Measurements from ENCODE around the gene NUB1. TPM values are rescaled to one million over a fixed set of nuclear protein-coding genes. Genes with fewer than 3 reads are reported as not detected.

NUB1 gene
- total RNA-seq, 1 donor from 2014 or later = 47.5 TPM

DNA sequence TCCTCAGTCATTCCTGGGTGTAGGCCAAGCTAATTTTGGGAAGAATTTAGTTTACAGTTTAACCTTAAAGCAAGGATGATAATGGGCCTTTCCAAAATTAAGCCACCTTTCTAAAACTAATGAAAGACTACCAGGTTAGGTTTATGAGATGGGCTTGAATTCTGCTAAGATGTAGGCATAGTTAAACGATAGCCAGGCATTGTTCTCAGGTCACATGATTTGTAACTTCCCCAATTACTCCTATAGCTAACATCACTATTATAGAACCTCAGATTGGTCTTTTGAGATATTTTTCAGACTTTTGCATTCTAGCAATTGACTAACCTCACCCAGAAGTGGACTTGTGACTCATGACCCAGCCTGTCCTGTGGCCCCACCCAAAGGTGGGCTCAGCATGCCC lies 7.0 kb upstream of the NUB1 start:
- no peaks in the 10 kb centered on the region for H3K27me3 Mint-ChIP-seq
- H3K36me3 Mint-ChIP-seq (ENCODE audit: low read depth) = no peaks in the 10 kb centered on the region
- no peak overlapping the region for H3K27ac Mint-ChIP-seq
- intact Hi-C loops (cut with micrococcal nuclease) = no loop called here
- DNase-seq = no peak
- ChIA-PET POLR2A (no interaction called here), CTCF (interaction anchor here (1.1 to 1.8 kb wide), 2 partner anchors 20 to 34 kb away, joined by 3 to 7 read pairs; no protein-coding TSS in a partner anchor)
- peaks cover 2% of the 10 kb centered on the region for H3K9me3 Mint-ChIP-seq
- ATAC-seq (ENCODE audit: low read depth) = no peak
- H3K4me1 Mint-ChIP-seq = peaks cover 21% of the 10 kb centered on the region
- H3K4me3 Mint-ChIP-seq = no peak overlapping the region
- no peak for TF ChIP-seq CTCF (IDR thresholded peaks at IDR 0.05)

- CTCF ChIA-PET = interaction anchor here (1.3 kb wide), 1 partner anchor 21 kb away, joined by 6 read pairs; no protein-coding TSS in a partner anchor
- ATAC-seq (ENCODE audit: low read depth) (no peak), DNase-seq (no peak)
- Mint-ChIP-seq H3K4me3 (peak overlapping the region; percentile 1), H3K36me3 (ENCODE audit: low read depth) (no peaks in the 10 kb centered on the region), H3K9me3 (peaks cover 2% of the 10 kb centered on the region), H3K4me1 (peaks cover 33% of the 10 kb centered on the region), H3K27ac (peak overlapping the region; percentile 22), H3K27me3 (no peaks in the 10 kb centered on the region)
- no peak for TF ChIP-seq CTCF (IDR thresholded peaks at IDR 0.05)
- POLR2A ChIA-PET = no interaction called here
- intact Hi-C loops (cut with micrococcal nuclease) = loop anchor here (2.0 kb wide), 1 partner anchor 15 kb away; no protein-coding TSS in a partner anchor
Observed at GRCh38 chr7:151336027-151336708, 5.4 kb upstream of the NUB1 start.

GRCh38 chr7:151337346-151337745 lies 4.3 kb upstream of the NUB1 start:
- ChIA-PET POLR2A (interaction anchor here (0.8 kb wide), 1 partner anchor 13 kb away, joined by 3 read pairs; no protein-coding TSS in a partner anchor), CTCF (interaction anchor here (4.9 kb wide), 1 partner anchor 13 kb away, joined by 27 read pairs; no protein-coding TSS in a partner anchor)
- intact Hi-C loops (cut with micrococcal nuclease) = loop anchor here (2.0 kb wide), 1 partner anchor 13 kb away; no protein-coding TSS in a partner anchor
- no peak for DNase-seq
- Mint-ChIP-seq H3K27ac (no peak overlapping the region), H3K9me3 (peaks cover 2% of the 10 kb centered on the region), H3K27me3 (no peaks in the 10 kb centered on the region), H3K4me3 (no peak overlapping the region), H3K36me3 (ENCODE audit: low read depth) (peaks cover 2% of the 10 kb centered on the region), H3K4me1 (peaks cover 34% of the 10 kb centered on the region)
- TF ChIP-seq CTCF (IDR thresholded peaks at IDR 0.05) = no peak
- ATAC-seq (ENCODE audit: low read depth) = no peak

GRCh38 chr7:151338809-151339208 lies 2.8 kb upstream of the NUB1 start:
- no peak overlapping the region for H3K4me3 Mint-ChIP-seq
- peaks cover 2% of the 10 kb centered on the region for H3K9me3 Mint-ChIP-seq
- H3K27me3 Mint-ChIP-seq = no peaks in the 10 kb centered on the region
- TF ChIP-seq CTCF (IDR thresholded peaks at IDR 0.05) = no peak
- intact Hi-C loops (cut with micrococcal nuclease) = no loop called here
- DNase-seq (no peak), ATAC-seq (ENCODE audit: low read depth) (no peak)
- ChIA-PET POLR2A (interaction anchor here (1.0 kb wide), 2 partner anchors 12 to 13 kb away, joined by 3 read pairs; no protein-coding TSS in a partner anchor), CTCF (interaction anchor here (4.7 to 4.9 kb wide), 2 partner anchors 12 to 23 kb away, joined by 27 to 34 read pairs; no protein-coding TSS in a partner anchor)
- H3K36me3 Mint-ChIP-seq (ENCODE audit: low read depth) = peaks cover 7% of the 10 kb centered on the region
- H3K4me1 Mint-ChIP-seq = peaks cover 45% of the 10 kb centered on the region
- H3K27ac Mint-ChIP-seq = no peak overlapping the region
